Caco-2 (cell line): ENCODE measurements around the gene RACGAP1. TPM values are rescaled to one million over a fixed set of nuclear protein-coding genes. Genes with fewer than 3 reads are reported as not detected.

Experiments used
- BruUV-seq: library from RNA; stranded (reverse); fragments of 400-500 nt; replicated peaks from 2 replicates; lab custom pipeline; 2021; lab: Mats Ljungman, UMichigan
- CTCF ChIA-PET: fragments of 300-600 bp; sonication (Branson Sonifier 250); formaldehyde crosslinking; loops from one replicate; lab custom pipeline; 2022; ENCODE audit warnings: antibody characterized with exemption; lab: Charles Lee
- POLR2A ChIA-PET: fragments of 300-600 bp; sonication (Branson Sonifier 250); formaldehyde crosslinking; loops from one replicate; lab custom pipeline; 2022; ENCODE audit warnings: antibody characterized with exemption; lab: Charles Lee
- DNase-seq, 2 experiments: peaks; one replicate each; pipeline versions ENCODE4 v3.0.0 to v3.0.0-alpha.2; 2020 to 2022
- H3K27me3 ChIP-seq: replicated peaks from 2 replicates; pipeline ENCODE4 v1.6.0; 2011; ENCODE audit warnings: low read length; ENCODE audit not compliant: control insufficient read depth, insufficient read depth
- H3K36me3 ChIP-seq: 2 replicates; pipeline ENCODE4 v1.5.1; 2011; ENCODE audit warnings: low read length; ENCODE audit not compliant: control insufficient read depth, insufficient read depth
- H3K4me1 ChIP-seq: fragments of 250-450 bp; sonication (Bioruptor Pico); 2 replicates; pipeline ENCODE4 v1.5.1; 2020; ENCODE audit warnings: mild to moderate bottlenecking
- H3K4me3 ChIP-seq: 2 replicates; pipeline ENCODE4 v1.5.1; 2011; ENCODE audit warnings: low read depth, mild to moderate bottlenecking, control low read depth, low read length
- H3K9me3 ChIP-seq: fragments of 250-450 bp; sonication (Bioruptor Pico); 2 replicates; pipeline ENCODE4 v1.5.1; 2020; ENCODE audit warnings: mild to moderate bottlenecking, moderate library complexity
- H3K27ac Mint-ChIP-seq: one replicate; pipeline ENCODE4 v1.8.0; 2022; ENCODE audit warnings: mixed read lengths; ENCODE audit not compliant: unreplicated experiment
- H3K27me3 Mint-ChIP-seq: one replicate; pipeline ENCODE4 v1.8.0; 2022; ENCODE audit warnings: mixed read lengths; ENCODE audit not compliant: insufficient read depth, unreplicated experiment
- H3K36me3 Mint-ChIP-seq: one replicate; pipeline ENCODE4 v1.8.0; 2022; ENCODE audit warnings: mild to moderate bottlenecking, mixed read lengths; ENCODE audit not compliant: insufficient read depth, unreplicated experiment
- H3K4me1 Mint-ChIP-seq: one replicate; pipeline ENCODE4 v1.8.0; 2022; ENCODE audit warnings: low read depth, mixed read lengths; ENCODE audit not compliant: unreplicated experiment
- H3K4me3 Mint-ChIP-seq: one replicate; pipeline ENCODE4 v1.8.0; 2022; ENCODE audit warnings: mild to moderate bottlenecking, moderate library complexity, mixed read lengths; ENCODE audit not compliant: unreplicated experiment
- H3K9me3 Mint-ChIP-seq: one replicate; pipeline ENCODE4 v1.8.0; 2022; ENCODE audit warnings: mixed read lengths; ENCODE audit not compliant: unreplicated experiment
- CTCF ChIP-seq, 2 experiments: fragments of 200-600 bp in 1 of 2; IDR thresholded peaks; 1 replicate in 1 of 2; 2 replicates in 1 of 2; pipeline versions ENCODE4 v1.5.1 to v1.8.0; 2011 to 2022; ENCODE audit warnings: antibody characterized with exemption in 1 of 2, control low read depth in 1 of 2, inconsistent platforms in 1 of 2, low read depth in 1 of 2, low read length in 1 of 2, mild to moderate bottlenecking in 1 of 2, moderate library complexity in 1 of 2; ENCODE audit not compliant: insufficient read depth in 1 of 2, severe bottlenecking in 1 of 2, unreplicated experiment in 1 of 2
- intact Hi-C: fragments of 100-400 bp; cut with micrococcal nuclease; formaldehyde crosslinking; loops from one replicate; pipeline ENCODE4 v1.10.0; 2022; ENCODE audit not compliant: unreplicated experiment
- total RNA-seq: library from RNA; stranded (reverse); gene quantifications from 2 replicates; pipeline ENCODE4 v1.2.3, GENCODE V29; 2022

The RACGAP1 gene
- total RNA-seq, 1 experiment from 2014 or later = 131 TPM

- Mint-ChIP-seq H3K4me1 (peaks cover 24% of the 10 kb centered on the region), H3K27me3 (peaks cover 2% of the 10 kb centered on the region), H3K36me3 (no peaks in the 10 kb centered on the region), H3K9me3 (no peaks in the 10 kb centered on the region), H3K27ac (no peak overlapping the region), H3K4me3 (no peak overlapping the region)
- H3K9me3 ChIP-seq = no peaks in the 10 kb centered on the region
- H3K4me1 ChIP-seq = peaks cover 30% of the 10 kb centered on the region
- intact Hi-C loops = no loop called here
- DNase-seq = no peak
- H3K27me3 ChIP-seq = no peaks in the 10 kb centered on the region
- H3K36me3 ChIP-seq = no peaks in the 10 kb centered on the region
- ChIA-PET CTCF (interaction anchor here (1.0 kb wide), 1 partner anchor 13 kb away, joined by 3 read pairs; no protein-coding TSS in a partner anchor), POLR2A (no interaction called here)
- H3K4me3 ChIP-seq = no peak overlapping the region
- TF ChIP-seq CTCF (IDR thresholded peaks at IDR 0.05; ENCODE audit: insufficient read depth in 1 of 2, low read depth in 1 of 2, low read length in 1 of 2, severe bottlenecking in 1 of 2, unreplicated experiment in 1 of 2) = no peak
- no TSS peak for BruUV-seq
Measured at GRCh38 chr12:50052544-50052943, 27.2 kb upstream of the RACGAP1 start.

GRCh38 chr12:50051101-50051806, 26.0 kb upstream of the RACGAP1 start:
- Histone ChIP-seq H3K36me3 (no peaks in the 10 kb centered on the region), H3K4me3 (no peak overlapping the region), H3K27me3 (no peaks in the 10 kb centered on the region), H3K4me1 (peaks cover 23% of the 10 kb centered on the region), H3K9me3 (no peaks in the 10 kb centered on the region)
- intact Hi-C loops = no loop called here
- ChIA-PET CTCF (interaction anchor here (0.6 to 1.8 kb wide), 6 partner anchors 9 to 310 kb away, joined by 3 to 9 read pairs (median 5); partner anchors contain the start of genes COX14 and TMBIM6), POLR2A (interaction anchor here (1.0 kb wide), 1 partner anchor 179 kb away, joined by 3 read pairs; no protein-coding TSS in a partner anchor)
- Mint-ChIP-seq H3K9me3 (no peaks in the 10 kb centered on the region), H3K4me3 (peak overlapping the region; percentile 7), H3K27ac (peak overlapping the region; percentile 16), H3K36me3 (no peaks in the 10 kb centered on the region), H3K4me1 (peaks cover 16% of the 10 kb centered on the region), H3K27me3 (no peaks in the 10 kb centered on the region)
- no peak for TF ChIP-seq CTCF (IDR thresholded peaks at IDR 0.05; ENCODE audit: insufficient read depth in 1 of 2, low read depth in 1 of 2, low read length in 1 of 2, severe bottlenecking in 1 of 2, unreplicated experiment in 1 of 2)
- peak in 1 of 2 experiments; percentile 27 for DNase-seq
- no TSS peak for BruUV-seq

GRCh38 chr12:50050410-50051098, 25.3 kb upstream of the RACGAP1 start:
- peak overlapping the region; percentile 33 for H3K27ac Mint-ChIP-seq
- H3K4me3 ChIP-seq = peak overlapping the region; percentile 32
- DNase-seq = peak; percentile 67 to 68
- BruUV-seq = no TSS peak
- ChIA-PET POLR2A (interaction anchor here (0.7 to 1.0 kb wide), 3 partner anchors 61 to 309 kb away, joined by 3 to 4 read pairs (median 4); partner anchors contain the start of gene COX14), CTCF (interaction anchor here (0.6 to 1.8 kb wide), 9 partner anchors 10 to 1849 kb away, joined by 3 to 9 read pairs (median 5); partner anchors contain the start of genes COX14 and TMBIM6)
- H3K4me3 Mint-ChIP-seq = peak overlapping the region; percentile 68
- H3K27me3 ChIP-seq = no peaks in the 10 kb centered on the region
- TF ChIP-seq CTCF (IDR thresholded peaks at IDR 0.05; ENCODE audit: insufficient read depth in 1 of 2, low read depth in 1 of 2, low read length in 1 of 2, severe bottlenecking in 1 of 2, unreplicated experiment in 1 of 2) = peak in 1 of 2 experiments; percentile 9
- intact Hi-C loops = loop anchor here (1.0 kb wide), 1 partner anchor 11 kb away; no protein-coding TSS in a partner anchor
- H3K36me3 Mint-ChIP-seq = no peaks in the 10 kb centered on the region
- no peaks in the 10 kb centered on the region for H3K9me3 ChIP-seq
- no peaks in the 10 kb centered on the region for H3K9me3 Mint-ChIP-seq
- H3K4me1 Mint-ChIP-seq = peaks cover 9% of the 10 kb centered on the region
- no peaks in the 10 kb centered on the region for H3K36me3 ChIP-seq
- H3K4me1 ChIP-seq = peaks cover 16% of the 10 kb centered on the region
- no peaks in the 10 kb centered on the region for H3K27me3 Mint-ChIP-seq
